Measurements from ENCODE around the gene SOX8. TPM values are rescaled to one million over a fixed set of nuclear protein-coding genes. Genes with fewer than 3 reads are reported as not detected.

The SOX8 gene
- total and polyA plus RNA-seq, 7 donors, result under 0.01 to 3.4 (median 2.7) TPM; not detected in 1

GRCh38 chr16:1026784-1027500 lies 45.4 kb downstream of the SOX8 start:
- Histone ChIP-seq H3K36me3 (no peaks in the 10 kb centered on the region), H3K9me3 (no peaks in the 10 kb centered on the region), H3K27me3 (peaks cover 4 to 69% (median 28%) of the 10 kb centered on the region in 3 donors)

GRCh38 chr16:1027501-1027815 lies 45.9 kb downstream of the SOX8 start:
- DNase-seq, result no peak
- H3K4me1 ChIP-seq, result no peaks in the 10 kb centered on the region
- H3K9me3 ChIP-seq, result no peaks in the 10 kb centered on the region
- peaks cover 2 to 67% (median 22%) of the 10 kb centered on the region in 3 donors for H3K27me3 ChIP-seq
- H3K4me3 ChIP-seq, result no peak overlapping the region
- no peaks in the 10 kb centered on the region for H3K36me3 ChIP-seq
- intact Hi-C loops (cut with DNase I), result no loop called here
- WGBS, 2 donors, result 85 to 88% methylated on average over 22 of the region's 22 CpGs
- TF ChIP-seq POLR2A (IDR thresholded peaks at IDR 0.05), result no peak
- TF ChIP-seq EP300 (IDR thresholded peaks at IDR 0.05), result no peak
- H3K27ac ChIP-seq, result no peak overlapping the region

More at GRCh38 chr16:1026784-1027500, 45.4 kb downstream of the SOX8 start:
- intact Hi-C loops (cut with DNase I), result no loop called here
- Histone ChIP-seq H3K27ac (no peak overlapping the region), H3K4me1 (no peaks in the 10 kb centered on the region), H3K4me3 (no peak overlapping the region)
- 76 to 88% methylated on average over 27 of the region's 27 CpGs for WGBS, 2 donors
- TF ChIP-seq CTCF (IDR thresholded peaks at IDR 0.05) (no peak), POLR2AphosphoS5 (IDR thresholded peaks at IDR 0.05) (no peak), EP300 (IDR thresholded peaks at IDR 0.05) (no peak), POLR2A (IDR thresholded peaks at IDR 0.05) (no peak)
- DNase-seq, result no peak

GRCh38 chr16:1028056-1028455 lies 46.5 kb downstream of the SOX8 start:
- intact Hi-C loops (cut with DNase I), result no loop called here
- no peaks in the 10 kb centered on the region for H3K9me3 ChIP-seq
- TF ChIP-seq POLR2AphosphoS5 (IDR thresholded peaks at IDR 0.05) (no peak), POLR2A (IDR thresholded peaks at IDR 0.05) (no peak), CTCF (IDR thresholded peaks at IDR 0.05) (no peak), EP300 (IDR thresholded peaks at IDR 0.05) (no peak)
- no peaks in the 10 kb centered on the region for H3K36me3 ChIP-seq
- WGBS, 2 donors, result 68 to 70% methylated on average over 15 of the region's 15 CpGs
- no peak overlapping the region for H3K27ac ChIP-seq
- H3K4me1 ChIP-seq, result no peaks in the 10 kb centered on the region
- H3K27me3 ChIP-seq, result peaks cover 0 to 61% (median 17%) of the 10 kb centered on the region in 3 donors
- H3K4me3 ChIP-seq, result no peak overlapping the region
- no peak for DNase-seq

- no peak for DNase-seq
- intact Hi-C loops (cut with DNase I), result no loop called here
- peaks cover 0 to 55% (median 17%) of the 10 kb centered on the region in 3 donors for H3K27me3 ChIP-seq
These were observed 47.1 kb downstream of the SOX8 start for GRCh38 chr16:1028524-1029258.

GRCh38 chr16:1029259-1029545 lies 47.6 kb downstream of the SOX8 start:
- peaks cover 0 to 49% (median 17%) of the 10 kb centered on the region in 3 donors for H3K27me3 ChIP-seq
- no peak overlapping the region for H3K4me3 ChIP-seq
- no peaks in the 10 kb centered on the region for H3K36me3 ChIP-seq
- intact Hi-C loops (cut with DNase I), result no loop called here
- no peak for DNase-seq
- WGBS, 2 donors, result 65 to 71% methylated on average over 14 of the region's 14 CpGs
- H3K9me3 ChIP-seq, result no peaks in the 10 kb centered on the region
- TF ChIP-seq POLR2AphosphoS5 (IDR thresholded peaks at IDR 0.05) (no peak), POLR2A (IDR thresholded peaks at IDR 0.05) (no peak), EP300 (IDR thresholded peaks at IDR 0.05) (no peak), CTCF (IDR thresholded peaks at IDR 0.05) (no peak)
- no peak overlapping the region for H3K27ac ChIP-seq
- no peaks in the 10 kb centered on the region for H3K4me1 ChIP-seq

More at GRCh38 chr16:1028524-1029258, 47.1 kb downstream of the SOX8 start:
- 26 to 27% methylated on average over 39 of the region's 39 CpGs for WGBS, 2 donors
- Histone ChIP-seq H3K4me1 (no peaks in the 10 kb centered on the region), H3K4me3 (no peak overlapping the region), H3K36me3 (no peaks in the 10 kb centered on the region), H3K9me3 (no peaks in the 10 kb centered on the region), H3K27ac (no peak overlapping the region)
- TF ChIP-seq EP300 (IDR thresholded peaks at IDR 0.05) (no peak), POLR2A (IDR thresholded peaks at IDR 0.05) (no peak)

Measured in sigmoid colon (tissue), 7 donors.